Brain microvascular endothelial cell (primary cell): ENCODE results near the gene PRMT7.

ENCODE experiments used
- DNase-seq: peaks from one replicate; pipeline ENCODE4 v3.0.0-alpha.2; 2020
- H3K27ac ChIP-seq: fragments of 250-450 bp; sonication (Bioruptor Pico); 2 replicates; pipeline ENCODE4 v1.5.1; 2020; ENCODE audit warnings: mild to moderate bottlenecking, moderate library complexity
- H3K27me3 ChIP-seq: fragments of 250-450 bp; sonication (Bioruptor Pico); replicated peaks from 2 replicates; pipeline ENCODE4 v1.5.1; 2020; ENCODE audit warnings: mild to moderate bottlenecking
- H3K36me3 ChIP-seq: fragments of 250-450 bp; sonication (Bioruptor Pico); replicated peaks from 2 replicates; pipeline ENCODE4 v1.5.1; 2020; ENCODE audit warnings: mild to moderate bottlenecking
- H3K4me3 ChIP-seq: 2 replicates; pipeline ENCODE4 v1.5.1; 2011; ENCODE audit warnings: low read depth, mild to moderate bottlenecking, control low read depth, low read length, moderate library complexity
- CTCF ChIP-seq: IDR thresholded peaks from 2 replicates; pipeline ENCODE4 v1.5.1; 2011; ENCODE audit warnings: low read depth, mild to moderate bottlenecking, moderate library complexity, low read length, control low read depth, inconsistent platforms; ENCODE audit errors: missing control alignments
- in situ Hi-C: cut with HindIII; loops from 2 replicates; pipeline ENCODE4 v1.10.0; 2017; ENCODE audit warnings: low sequenced_read_pairs, low pct_ligation_motif_present

The PRMT7 gene

GRCh38 chr16:68396481-68396880, 85.7 kb downstream of the PRMT7 start:
- in situ Hi-C loops = no loop called here
- no peak overlapping the region for H3K27ac ChIP-seq
- H3K27me3 ChIP-seq = no peaks in the 10 kb centered on the region
- TF ChIP-seq CTCF = peak; percentile 87
- DNase-seq = peak; percentile 50
- no peaks in the 10 kb centered on the region for H3K36me3 ChIP-seq
- H3K4me3 ChIP-seq = no peak overlapping the region

GRCh38 chr16:68397710-68398201, 86.9 kb downstream of the PRMT7 start:
- in situ Hi-C loops = no loop called here
- no peak overlapping the region for H3K4me3 ChIP-seq
- no peak for TF ChIP-seq CTCF
- H3K27me3 ChIP-seq = no peaks in the 10 kb centered on the region
- DNase-seq = no peak
- H3K27ac ChIP-seq = no peak overlapping the region
- H3K36me3 ChIP-seq = no peaks in the 10 kb centered on the region

- DNase-seq = no peak
Measured at GRCh38 chr16:68399456-68399855, 88.6 kb downstream of the PRMT7 start.

GRCh38 chr16:68400083-68400923, 89.5 kb downstream of the PRMT7 start:
- TF ChIP-seq CTCF = no peak

More at GRCh38 chr16:68399456-68399855, 88.6 kb downstream of the PRMT7 start:
- Histone ChIP-seq H3K27ac (no peak overlapping the region), H3K4me3 (no peak overlapping the region), H3K36me3 (no peaks in the 10 kb centered on the region), H3K27me3 (no peaks in the 10 kb centered on the region)
- no peak for TF ChIP-seq CTCF
- in situ Hi-C loops = no loop called here

GRCh38 chr16:68400924-68401460, 90.2 kb downstream of the PRMT7 start:
- Histone ChIP-seq H3K27ac (no peak overlapping the region), H3K36me3 (no peaks in the 10 kb centered on the region), H3K4me3 (no peak overlapping the region), H3K27me3 (no peaks in the 10 kb centered on the region)
- TF ChIP-seq CTCF = no peak
- in situ Hi-C loops = no loop called here
- DNase-seq = no peak

More at GRCh38 chr16:68400083-68400923, 89.5 kb downstream of the PRMT7 start:
- DNase-seq = no peak
- Histone ChIP-seq H3K36me3 (no peaks in the 10 kb centered on the region), H3K4me3 (no peak overlapping the region), H3K27me3 (no peaks in the 10 kb centered on the region), H3K27ac (no peak overlapping the region)
- in situ Hi-C loops = no loop called here
